ENCODE measurements around the gene SLC25A13.

SLC25A13 gene

DNA sequence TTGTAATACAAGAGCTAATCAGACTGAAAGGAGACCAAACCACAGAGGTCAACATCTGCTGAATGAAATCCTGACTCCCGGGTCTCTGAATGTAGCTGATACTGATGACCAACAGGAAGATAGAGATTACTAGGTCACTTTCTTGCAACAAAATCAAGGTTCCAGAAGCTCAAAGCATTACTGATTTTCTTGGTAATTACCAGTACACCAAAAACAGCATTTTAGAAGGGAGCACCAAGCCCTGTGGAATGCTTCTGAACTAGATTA lies 177.7 kb downstream of the SLC25A13 start:
- DNase-seq: no peak

GRCh38 chr7:96143495-96144259 lies 178.2 kb downstream of the SLC25A13 start:
- DNase-seq: no peak

DNA sequence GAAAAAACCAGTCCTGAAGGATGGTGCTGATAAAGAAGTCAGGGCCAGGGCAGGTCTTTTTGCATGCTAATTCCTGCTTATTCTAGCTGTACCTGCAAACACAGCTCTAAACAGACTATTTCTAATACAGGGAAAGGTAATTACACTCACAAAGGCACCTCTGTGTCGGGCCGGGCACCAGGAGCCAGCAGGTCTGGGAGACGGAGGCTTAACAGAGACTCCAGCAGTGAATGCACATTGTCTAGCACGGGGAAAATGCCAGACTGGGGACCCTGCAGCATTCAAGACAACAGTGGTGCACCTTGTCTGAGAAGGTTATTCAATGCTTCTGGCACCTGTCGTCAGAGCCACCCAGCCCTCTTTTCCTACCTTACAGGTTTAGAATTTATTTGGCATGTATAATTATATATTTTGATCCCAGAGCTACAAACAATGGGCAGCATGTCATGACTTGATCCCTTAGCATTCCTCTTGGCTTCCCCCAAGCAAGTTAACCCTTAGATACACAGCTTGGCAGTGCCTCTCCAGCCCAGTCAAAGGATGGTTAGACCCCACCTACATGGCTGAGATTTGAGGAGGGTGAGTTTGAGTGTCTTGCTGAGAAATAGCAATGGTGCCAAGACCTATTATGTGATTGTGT lies 185.2 kb downstream of the SLC25A13 start:
- no peak for DNase-seq

DNA sequence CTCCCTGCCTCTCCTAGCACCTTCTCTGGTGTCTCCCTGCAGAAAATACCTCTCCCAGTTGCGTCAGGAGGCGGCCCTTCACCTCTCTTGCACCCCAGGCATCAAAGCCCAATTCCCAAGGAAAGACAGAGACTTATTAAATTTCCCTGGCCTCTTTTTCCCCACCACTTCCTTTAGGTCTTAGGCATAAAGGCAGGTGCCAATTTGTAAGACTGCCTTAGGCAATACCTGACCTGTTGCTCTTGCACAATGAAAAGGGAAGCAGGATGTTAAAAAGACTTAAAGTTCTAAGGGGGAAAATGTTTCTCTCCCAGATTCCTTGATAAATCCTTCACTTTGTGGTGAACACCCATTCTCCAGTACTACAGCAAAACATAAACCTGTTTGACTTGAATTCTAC lies 186.7 kb downstream of the SLC25A13 start:
- DNase-seq: no peak

GRCh38 chr7:96131525-96131924 lies 190.4 kb downstream of the SLC25A13 start:
- no peak for DNase-seq

GRCh38 chr7:96127746-96128145 lies 194.2 kb downstream of the SLC25A13 start:
- DNase-seq: no peak

GRCh38 chr7:96126382-96126781 lies 195.5 kb downstream of the SLC25A13 start:
- no peak for DNase-seq

DNA sequence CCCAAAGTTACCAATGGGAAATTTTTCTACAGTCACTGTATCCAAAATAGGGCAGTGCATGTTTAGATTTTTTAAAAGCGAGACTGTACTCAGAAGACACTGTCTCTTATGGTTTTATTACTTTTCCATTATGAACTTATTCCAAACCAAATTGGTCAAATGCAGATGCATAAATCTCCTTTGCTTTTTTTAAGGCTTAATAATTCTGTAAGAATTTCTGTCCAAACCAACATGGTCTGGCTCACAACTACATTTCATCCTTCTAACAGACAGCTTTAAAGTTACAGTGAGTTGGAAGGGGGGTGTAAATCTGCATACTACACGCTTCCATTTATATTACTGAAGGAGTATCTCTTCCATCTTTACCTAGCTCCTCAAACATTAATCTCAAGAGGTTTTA lies 199.2 kb downstream of the SLC25A13 start:
- no peak for DNase-seq

GRCh38 chr7:96121752-96122151 lies 200.1 kb downstream of the SLC25A13 start:
- no peak for DNase-seq

DNA sequence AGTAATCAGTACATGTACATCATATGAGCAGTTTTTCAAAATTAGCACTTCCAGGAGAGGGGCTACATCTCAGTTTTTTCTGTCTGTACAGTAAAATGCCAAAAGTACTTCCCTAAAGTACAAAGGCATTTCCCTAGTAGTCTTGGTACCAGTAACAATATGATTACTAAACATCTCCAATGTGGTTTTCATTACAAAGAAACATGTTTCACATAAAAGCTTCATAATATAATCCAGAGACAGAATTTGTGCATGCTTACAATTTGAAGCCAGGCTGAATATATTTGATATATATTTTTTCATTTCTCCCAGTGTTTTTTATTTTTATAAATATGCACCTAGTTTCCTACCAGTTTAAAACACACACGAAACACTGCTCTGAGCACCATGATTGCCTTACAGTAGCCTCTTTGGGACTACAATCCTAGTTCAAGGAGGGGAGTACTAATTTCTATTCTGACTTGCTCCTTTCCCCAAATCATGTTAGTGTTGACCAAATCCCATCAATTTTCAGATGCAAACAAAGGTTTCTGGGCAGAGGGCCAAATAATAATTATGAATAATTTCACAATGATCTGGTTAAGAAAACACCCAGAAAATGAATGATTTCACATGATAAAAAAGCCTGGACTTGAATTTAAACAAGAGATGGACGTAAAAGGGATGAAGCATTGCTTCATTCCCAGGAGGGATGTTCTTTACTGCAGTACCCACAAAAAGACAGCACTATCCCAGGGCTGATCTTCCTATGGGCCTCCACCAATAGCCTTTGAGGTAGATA lies 201.3 kb downstream of the SLC25A13 start:
- DNase-seq: no peak

DNA sequence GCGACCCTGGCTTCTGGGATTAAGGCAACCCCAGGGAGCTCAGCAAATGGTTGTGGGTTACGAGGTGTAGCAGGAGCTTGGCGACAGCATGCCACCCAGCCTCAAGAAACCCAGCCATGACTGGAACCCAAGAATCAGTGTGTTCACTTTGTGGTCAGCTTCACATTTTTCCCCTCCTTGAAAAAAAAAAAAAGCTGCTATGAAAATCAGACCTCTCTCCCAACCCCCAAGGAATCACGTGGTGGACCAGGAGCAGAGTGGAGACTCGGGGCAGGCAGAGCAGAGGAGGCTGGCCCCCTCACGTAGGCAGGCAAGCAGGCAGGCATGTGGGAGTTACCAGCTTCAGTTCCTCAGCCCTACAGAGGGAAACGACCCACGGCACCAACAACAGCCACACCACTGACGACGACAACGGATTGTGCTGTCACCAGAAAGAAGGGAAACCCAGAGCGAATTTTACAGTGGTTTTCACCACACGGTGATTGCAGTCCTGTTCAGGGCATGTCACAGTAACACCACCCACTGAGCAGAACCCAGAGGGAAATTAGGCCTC lies 203.4 kb downstream of the SLC25A13 start:
- no peak for DNase-seq

DNA sequence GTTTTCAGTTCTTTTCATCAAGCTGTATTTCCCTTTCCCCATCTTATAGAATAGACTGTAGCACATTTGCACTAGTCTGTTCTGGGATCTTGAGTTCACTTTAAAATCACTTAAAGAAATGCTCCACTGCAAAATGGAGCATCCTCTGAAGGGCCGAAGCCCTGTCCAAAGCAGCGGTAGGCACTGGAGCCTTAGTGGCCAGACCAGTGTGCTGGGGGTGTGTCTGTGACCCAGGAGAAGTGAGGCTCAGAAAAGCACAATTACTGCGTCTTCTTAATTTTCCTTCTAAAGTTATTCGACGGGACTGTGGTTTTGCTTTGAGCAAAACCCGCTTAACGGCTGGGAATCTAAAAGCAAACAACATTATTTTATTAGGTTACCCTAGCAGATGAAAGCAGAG lies 205.7 kb downstream of the SLC25A13 start:
- DNase-seq: no peak

DNA sequence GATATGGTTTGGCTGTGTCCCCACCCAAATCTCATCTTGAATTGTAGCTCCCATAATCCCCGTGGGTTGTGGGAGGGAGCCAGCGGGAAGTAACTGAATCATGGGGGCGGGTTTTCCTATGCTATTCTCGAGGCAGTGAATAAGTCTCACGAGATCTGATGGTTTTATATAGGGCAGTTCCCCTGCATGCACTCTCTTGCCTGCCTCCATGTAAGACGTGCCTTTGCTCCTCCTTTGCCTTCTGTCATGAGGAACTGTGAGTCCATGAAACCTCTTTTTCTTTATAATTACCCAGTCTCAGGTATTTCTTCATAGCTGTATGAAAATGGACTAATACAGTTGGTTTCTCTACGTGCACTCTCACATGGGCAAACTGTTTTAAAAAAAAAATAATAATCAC lies 207.7 kb downstream of the SLC25A13 start:
- DNase-seq: no peak

- DNase-seq: no peak
Measured at GRCh38 chr7:96111405-96111804, 210.5 kb downstream of the SLC25A13 start.

- DNase-seq: no peak
Measured at GRCh38 chr7:96104984-96105383, 216.9 kb downstream of the SLC25A13 start.

GRCh38 chr7:96102096-96102811 lies 219.6 kb downstream of the SLC25A13 start:
- no peak for DNase-seq

GRCh38 chr7:96100737-96101136 lies 221.2 kb downstream of the SLC25A13 start:
- no peak for DNase-seq

GRCh38 chr7:96097835-96098234 lies 224.1 kb downstream of the SLC25A13 start:
- DNase-seq: no peak

GRCh38 chr7:96093435-96093834 lies 228.5 kb downstream of the SLC25A13 start:
- no peak for DNase-seq

- DNase-seq: no peak
Measured at GRCh38 chr7:96090756-96091155, 231.1 kb downstream of the SLC25A13 start.

DNA sequence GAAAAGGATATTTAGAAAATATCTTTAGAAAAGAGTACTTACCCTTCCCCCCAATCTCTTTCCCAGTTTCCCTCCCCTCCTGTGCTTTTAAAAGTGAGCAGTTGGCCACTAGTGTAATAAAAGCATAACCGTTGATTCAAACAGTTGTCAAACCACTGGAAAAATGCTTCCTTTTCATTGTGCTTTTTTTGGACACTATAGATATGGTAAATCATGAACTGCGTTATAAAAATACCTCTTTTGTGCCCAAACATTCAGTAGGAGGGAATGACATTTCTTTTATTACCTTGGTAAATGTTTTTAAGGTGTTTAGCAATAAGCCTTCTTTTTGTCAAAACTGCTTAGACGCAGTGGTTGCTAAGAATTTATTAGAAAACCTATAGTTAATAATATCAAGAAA lies 232.4 kb downstream of the SLC25A13 start:
- DNase-seq: no peak

GRCh38 chr7:96088579-96088978 lies 233.3 kb downstream of the SLC25A13 start:
- DNase-seq: no peak

DNA sequence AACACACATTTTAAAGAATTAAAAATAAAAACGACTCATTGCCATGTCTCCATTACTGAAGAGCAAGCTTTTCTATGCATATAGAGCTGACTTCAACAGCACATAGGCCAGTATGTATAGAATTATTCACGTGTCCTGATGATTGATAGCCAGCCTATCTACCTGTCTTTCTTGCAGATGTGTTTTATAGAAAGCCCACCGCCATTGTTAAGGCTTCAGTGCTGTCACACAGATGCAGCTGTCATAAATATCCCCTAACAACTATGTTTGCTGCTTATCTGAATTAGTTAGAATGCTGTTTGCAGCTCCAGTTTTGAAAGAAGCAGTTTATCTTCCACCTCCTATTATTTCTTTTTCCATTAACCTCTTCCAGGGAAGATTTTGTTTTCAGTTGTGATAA lies 235.9 kb downstream of the SLC25A13 start:
- DNase-seq: no peak
